Panc1 (cell line): ENCODE results near the gene MYRF. TPM values are rescaled to one million over a fixed set of nuclear protein-coding genes. Genes with fewer than 3 reads are reported as not detected.

Experiments used
- ATAC-seq: fragments of 200-7000 bp; cut with Tn5 transposase; 2 replicates; pipeline ENCODE4 v1.9.1; 2020; ENCODE audit warnings: mild to moderate bottlenecking, moderate library complexity
- BruUV-seq: library from RNA; stranded (reverse); fragments of 400-500 nt; replicated peaks from 2 replicates; lab custom pipeline; 2021; lab: Mats Ljungman, UMichigan
- CTCF ChIA-PET: fragments of 300-600 bp; sonication (Branson Sonifier 250); formaldehyde crosslinking; loops from one replicate; lab custom pipeline; 2022; ENCODE audit warnings: antibody characterized with exemption; lab: Charles Lee
- POLR2A ChIA-PET: fragments of 300-600 bp; sonication (Branson Sonifier 250); formaldehyde crosslinking; loops from one replicate; lab custom pipeline; 2022; ENCODE audit warnings: antibody characterized with exemption; lab: Charles Lee
- DNase-seq: peaks from one replicate; pipeline ENCODE4 v3.0.0-alpha.2; 2010; ENCODE audit warnings: low read depth, low spot score
- H3K27ac ChIP-seq: 2 replicates; pipeline ENCODE4 v1.5.1; 2011; ENCODE audit warnings: mild to moderate bottlenecking, low read length, inconsistent platforms
- H3K27me3 ChIP-seq: fragments of 200-500 bp; sonication (Bioruptor generic); 2 replicates; pipeline ENCODE4 v1.6.0; 2014; ENCODE audit warnings: low read length, inconsistent platforms; ENCODE audit not compliant: control insufficient read depth, insufficient read depth
- H3K36me3 ChIP-seq: fragments of 200-500 bp; sonication (Bioruptor generic); 2 replicates; pipeline ENCODE4 v1.5.1; 2014; ENCODE audit warnings: inconsistent platforms, mild to moderate bottlenecking, low read length, moderate library complexity; ENCODE audit not compliant: control insufficient read depth, insufficient read depth
- H3K4me1 ChIP-seq: 2 replicates; pipeline ENCODE4 v1.5.1; 2011; ENCODE audit warnings: inconsistent platforms, mild to moderate bottlenecking, low read length, moderate library complexity; ENCODE audit not compliant: control insufficient read depth, insufficient read depth
- H3K4me3 ChIP-seq, 2 experiments: 2 replicates each; pipeline ENCODE4 v1.5.1; 2011 to 2012; ENCODE audit warnings: low read depth in 2 of 2, low read length in 2 of 2, mild to moderate bottlenecking in 2 of 2, inconsistent platforms in 1 of 2, moderate library complexity in 1 of 2
- H3K9me3 ChIP-seq: fragments of 200-500 bp; sonication (Bioruptor generic); 2 replicates; pipeline ENCODE4 v1.5.1; 2014; ENCODE audit warnings: low read depth, mild to moderate bottlenecking, inconsistent platforms, low read length, moderate library complexity; ENCODE audit not compliant: control insufficient read depth, insufficient read depth
- POLR2AphosphoS5 ChIP-seq: IDR thresholded peaks from 2 replicates; pipeline ENCODE4 v1.6.1; 2012; ENCODE audit warnings: mild to moderate bottlenecking, low read depth, low read length, moderate library complexity
- SIN3A ChIP-seq: IDR thresholded peaks from 2 replicates; pipeline ENCODE4 v1.6.1; 2012; ENCODE audit warnings: low read depth, mild to moderate bottlenecking, low read length, moderate library complexity, borderline replicate concordance; ENCODE audit not compliant: insufficient read depth
- TCF7L2 ChIP-seq: IDR thresholded peaks from 2 replicates; pipeline ENCODE4 v1.6.1; 2011; ENCODE audit warnings: mild to moderate bottlenecking, low read depth, low read length, inconsistent platforms
- in situ Hi-C: cut with HindIII; loops from 2 replicates; pipeline ENCODE4 v1.10.0; 2016; ENCODE audit warnings: low sequenced_read_pairs, low pct_unique_long_range_greater_than_20kb
- intact Hi-C: fragments of 100-400 bp; cut with micrococcal nuclease; formaldehyde crosslinking; loops from one replicate; pipeline ENCODE4 v1.10.0; 2022; ENCODE audit not compliant: unreplicated experiment
- total RNA-seq: library from RNA; stranded (reverse); gene quantifications from one replicate; pipeline ENCODE4 v1.2.1, GENCODE V29; 2021; ENCODE audit not compliant: unreplicated experiment
- TF ChIP-seq, protein P1 (sequence below): fragments of 450-650 bp; IDR thresholded peaks from 2 replicates; pipeline ENCODE4 v1.5.1; 2017; ENCODE audit warnings: mild to moderate bottlenecking
- TF ChIP-seq, protein P2 (sequence below), 2 experiments: IDR thresholded peaks; 2 replicates each; pipeline ENCODE4 v1.6.1; 2011 to 2012; ENCODE audit warnings: low read depth in 2 of 2, control low read depth in 1 of 2, low read length in 1 of 2, mild to moderate bottlenecking in 1 of 2, moderate library complexity in 1 of 2; ENCODE audit not compliant: insufficient read depth in 1 of 2

The MYRF gene
- total RNA-seq, 1 experiment from 2014 or later = 2.8 TPM

DNA sequence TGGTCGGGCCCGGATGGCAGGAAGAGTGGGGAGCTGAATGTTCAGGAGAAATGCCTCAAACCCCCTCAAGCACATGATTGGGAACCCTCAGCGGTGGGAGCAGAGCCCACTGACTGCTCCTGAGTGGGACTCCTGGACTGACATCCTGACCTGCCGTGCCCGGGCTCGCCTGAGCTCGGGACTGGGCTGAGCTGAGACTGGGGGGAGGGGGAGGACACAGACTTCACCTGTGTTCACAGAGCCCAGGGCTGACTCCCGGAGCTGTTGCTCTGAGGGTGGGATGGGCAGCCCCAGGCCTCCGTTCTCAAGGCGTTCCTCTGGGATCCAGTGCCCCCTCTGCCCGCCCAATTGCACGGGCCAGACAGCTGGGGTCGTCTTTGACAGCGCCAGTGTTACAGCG is 47.6 kb upstream of the MYRF start:
- Histone ChIP-seq H3K27me3 (no peaks in the 10 kb centered on the region), H3K4me3 (no peak overlapping the region), H3K36me3 (no peaks in the 10 kb centered on the region), H3K4me1 (peaks cover 18% of the 10 kb centered on the region), H3K9me3 (no peaks in the 10 kb centered on the region), H3K27ac (no peak overlapping the region)
- intact Hi-C loops = no loop called here
- POLR2A ChIA-PET = no interaction called here
- no TSS peak for BruUV-seq
- ATAC-seq = no peak
- in situ Hi-C loops = no loop called here
- TF ChIP-seq, protein P1, sequence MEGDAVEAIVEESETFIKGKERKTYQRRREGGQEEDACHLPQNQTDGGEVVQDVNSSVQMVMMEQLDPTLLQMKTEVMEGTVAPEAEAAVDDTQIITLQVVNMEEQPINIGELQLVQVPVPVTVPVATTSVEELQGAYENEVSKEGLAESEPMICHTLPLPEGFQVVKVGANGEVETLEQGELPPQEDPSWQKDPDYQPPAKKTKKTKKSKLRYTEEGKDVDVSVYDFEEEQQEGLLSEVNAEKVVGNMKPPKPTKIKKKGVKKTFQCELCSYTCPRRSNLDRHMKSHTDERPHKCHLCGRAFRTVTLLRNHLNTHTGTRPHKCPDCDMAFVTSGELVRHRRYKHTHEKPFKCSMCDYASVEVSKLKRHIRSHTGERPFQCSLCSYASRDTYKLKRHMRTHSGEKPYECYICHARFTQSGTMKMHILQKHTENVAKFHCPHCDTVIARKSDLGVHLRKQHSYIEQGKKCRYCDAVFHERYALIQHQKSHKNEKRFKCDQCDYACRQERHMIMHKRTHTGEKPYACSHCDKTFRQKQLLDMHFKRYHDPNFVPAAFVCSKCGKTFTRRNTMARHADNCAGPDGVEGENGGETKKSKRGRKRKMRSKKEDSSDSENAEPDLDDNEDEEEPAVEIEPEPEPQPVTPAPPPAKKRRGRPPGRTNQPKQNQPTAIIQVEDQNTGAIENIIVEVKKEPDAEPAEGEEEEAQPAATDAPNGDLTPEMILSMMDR = no peak
- no peak for TF ChIP-seq POLR2AphosphoS5
- TF ChIP-seq, protein P2, sequence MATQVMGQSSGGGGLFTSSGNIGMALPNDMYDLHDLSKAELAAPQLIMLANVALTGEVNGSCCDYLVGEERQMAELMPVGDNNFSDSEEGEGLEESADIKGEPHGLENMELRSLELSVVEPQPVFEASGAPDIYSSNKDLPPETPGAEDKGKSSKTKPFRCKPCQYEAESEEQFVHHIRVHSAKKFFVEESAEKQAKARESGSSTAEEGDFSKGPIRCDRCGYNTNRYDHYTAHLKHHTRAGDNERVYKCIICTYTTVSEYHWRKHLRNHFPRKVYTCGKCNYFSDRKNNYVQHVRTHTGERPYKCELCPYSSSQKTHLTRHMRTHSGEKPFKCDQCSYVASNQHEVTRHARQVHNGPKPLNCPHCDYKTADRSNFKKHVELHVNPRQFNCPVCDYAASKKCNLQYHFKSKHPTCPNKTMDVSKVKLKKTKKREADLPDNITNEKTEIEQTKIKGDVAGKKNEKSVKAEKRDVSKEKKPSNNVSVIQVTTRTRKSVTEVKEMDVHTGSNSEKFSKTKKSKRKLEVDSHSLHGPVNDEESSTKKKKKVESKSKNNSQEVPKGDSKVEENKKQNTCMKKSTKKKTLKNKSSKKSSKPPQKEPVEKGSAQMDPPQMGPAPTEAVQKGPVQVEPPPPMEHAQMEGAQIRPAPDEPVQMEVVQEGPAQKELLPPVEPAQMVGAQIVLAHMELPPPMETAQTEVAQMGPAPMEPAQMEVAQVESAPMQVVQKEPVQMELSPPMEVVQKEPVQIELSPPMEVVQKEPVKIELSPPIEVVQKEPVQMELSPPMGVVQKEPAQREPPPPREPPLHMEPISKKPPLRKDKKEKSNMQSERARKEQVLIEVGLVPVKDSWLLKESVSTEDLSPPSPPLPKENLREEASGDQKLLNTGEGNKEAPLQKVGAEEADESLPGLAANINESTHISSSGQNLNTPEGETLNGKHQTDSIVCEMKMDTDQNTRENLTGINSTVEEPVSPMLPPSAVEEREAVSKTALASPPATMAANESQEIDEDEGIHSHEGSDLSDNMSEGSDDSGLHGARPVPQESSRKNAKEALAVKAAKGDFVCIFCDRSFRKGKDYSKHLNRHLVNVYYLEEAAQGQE (IDR thresholded peaks at IDR 0.05; ENCODE audit: insufficient read depth in 1 of 2, low read depth in 2 of 2, low read length in 1 of 2) = no peak
- TF ChIP-seq TCF7L2 = no peak
- TF ChIP-seq SIN3A = no peak
- CTCF ChIA-PET = no interaction called here
- no peak for DNase-seq

DNA sequence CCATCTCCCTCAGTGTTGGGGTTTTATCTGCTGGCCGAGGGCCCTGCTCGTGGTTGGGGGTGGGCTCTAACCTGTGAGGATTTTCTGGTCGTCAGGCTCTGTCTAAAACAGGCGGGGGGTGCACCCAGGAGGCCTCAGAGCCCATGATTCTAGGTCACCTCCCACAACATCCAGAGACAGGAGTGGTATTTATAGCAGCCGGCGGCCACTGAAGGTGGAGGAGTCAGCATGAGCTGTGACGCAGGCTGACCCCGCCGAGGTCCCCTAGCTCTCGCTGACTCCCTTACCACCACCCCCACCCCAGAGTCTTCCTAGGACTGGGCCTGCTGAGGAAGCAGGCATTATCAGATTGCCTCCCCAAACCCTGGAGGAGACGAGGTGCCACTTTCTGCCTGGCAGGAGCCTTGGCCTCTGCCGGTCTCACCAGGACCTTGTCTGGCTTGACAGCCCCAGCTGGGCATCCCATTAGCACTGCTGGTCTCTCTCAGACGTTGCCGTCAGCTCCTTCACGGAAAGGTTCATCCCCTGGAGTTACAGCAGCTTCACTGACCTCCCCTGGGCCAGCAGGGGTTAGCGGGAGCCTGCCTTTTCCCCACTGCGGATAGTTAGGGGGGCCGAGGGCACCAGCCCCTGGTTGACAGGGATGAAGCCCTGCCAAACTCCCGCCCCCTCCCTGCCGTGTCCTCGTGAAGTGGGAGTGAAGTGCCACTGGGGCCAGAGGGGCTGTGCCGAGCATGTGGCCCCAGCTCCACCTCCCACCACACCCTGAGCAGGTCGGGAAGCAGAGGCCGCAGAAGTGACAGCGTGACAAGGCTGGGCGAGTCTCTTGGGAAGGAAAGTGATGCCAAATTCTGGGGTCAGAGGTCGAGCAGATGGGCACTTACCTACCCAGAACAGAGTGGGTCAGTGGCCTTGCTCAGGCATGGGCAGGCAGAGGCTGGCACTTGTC is 45.7 kb upstream of the MYRF start:
- ChIA-PET POLR2A (no interaction called here), CTCF (interaction anchor here (0.7 kb wide), 1 partner anchor 68 kb away, joined by 3 read pairs; no protein-coding TSS in a partner anchor)
- Histone ChIP-seq H3K36me3 (no peaks in the 10 kb centered on the region), H3K4me1 (no peaks in the 10 kb centered on the region), H3K9me3 (no peaks in the 10 kb centered on the region), H3K27ac (no peak overlapping the region), H3K27me3 (no peaks in the 10 kb centered on the region), H3K4me3 (no peak overlapping the region)
- DNase-seq (no peak), ATAC-seq (no peak)
- no TSS peak for BruUV-seq
- intact Hi-C loops (no loop called here), in situ Hi-C loops (no loop called here)
- no peak for TF ChIP-seq TCF7L2
- no peak for TF ChIP-seq SIN3A
- TF ChIP-seq, protein P1 = no peak
- no peak for TF ChIP-seq POLR2AphosphoS5
- TF ChIP-seq, protein P2 (IDR thresholded peaks at IDR 0.05; ENCODE audit: insufficient read depth in 1 of 2, low read depth in 2 of 2, low read length in 1 of 2) = no peak
